ENCODE measurements around the gene BTD.

- TF ChIP-seq POLR2AphosphoS5 (IDR thresholded peaks at IDR 0.05; ENCODE audit: low read depth, low read length): no peak
- TF ChIP-seq REST (IDR thresholded peaks at IDR 0.05; ENCODE audit: insufficient read depth in 1 of 2, low read depth in 2 of 2, low read length in 2 of 2): no peak
Observed at GRCh38 chr3:15647611-15648167, 46.1 kb downstream of the BTD start.
